NCI-H510A (cell line): ENCODE results near the gene INPP5A.

Source experiments
- DNase-seq: peaks from one replicate; lab custom pipeline; 2025; lab: John Stamatoyannopoulos, UW

INPP5A gene

DNA sequence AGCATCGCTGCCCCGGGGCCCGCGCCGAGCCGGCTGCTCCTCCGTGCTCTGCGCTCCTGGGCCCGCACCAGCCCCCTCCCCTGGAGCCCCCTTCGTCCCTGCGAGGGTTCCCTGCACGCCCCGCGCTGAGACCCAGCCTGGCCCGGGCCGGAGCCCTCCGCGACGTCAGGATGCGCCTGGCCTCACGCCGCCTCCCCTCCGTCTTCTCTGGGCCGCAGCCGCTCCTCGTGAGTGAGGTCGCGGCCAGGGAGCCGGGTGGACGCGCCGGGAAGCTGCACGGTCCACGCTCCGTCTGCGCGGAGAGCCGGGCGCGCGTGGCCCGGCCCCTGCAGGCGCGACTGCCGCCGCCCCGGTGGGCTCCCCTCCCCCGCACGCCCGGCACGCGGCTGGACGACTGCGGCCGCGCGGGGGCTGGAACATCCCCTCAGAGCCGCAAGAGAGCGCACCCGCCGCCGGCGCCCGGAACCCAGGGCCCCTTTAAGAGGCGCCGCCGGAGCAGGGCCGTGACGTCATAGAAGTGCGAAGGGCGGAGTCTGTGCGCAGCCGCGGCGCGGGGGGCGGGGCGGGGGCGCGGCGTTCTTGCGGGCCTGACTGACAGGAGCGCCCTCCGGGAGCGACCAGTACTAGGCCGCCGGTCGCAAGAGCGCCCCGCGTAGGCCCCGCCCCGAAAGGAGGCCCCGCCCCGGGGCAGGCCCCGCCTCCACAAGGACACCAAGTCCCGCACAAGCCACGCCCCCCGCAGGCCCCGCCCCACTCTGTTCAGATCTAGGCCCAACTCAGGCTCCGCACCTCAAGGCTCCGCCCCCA lies 507 bp upstream of the INPP5A start:
- no peak for DNase-seq

DNA sequence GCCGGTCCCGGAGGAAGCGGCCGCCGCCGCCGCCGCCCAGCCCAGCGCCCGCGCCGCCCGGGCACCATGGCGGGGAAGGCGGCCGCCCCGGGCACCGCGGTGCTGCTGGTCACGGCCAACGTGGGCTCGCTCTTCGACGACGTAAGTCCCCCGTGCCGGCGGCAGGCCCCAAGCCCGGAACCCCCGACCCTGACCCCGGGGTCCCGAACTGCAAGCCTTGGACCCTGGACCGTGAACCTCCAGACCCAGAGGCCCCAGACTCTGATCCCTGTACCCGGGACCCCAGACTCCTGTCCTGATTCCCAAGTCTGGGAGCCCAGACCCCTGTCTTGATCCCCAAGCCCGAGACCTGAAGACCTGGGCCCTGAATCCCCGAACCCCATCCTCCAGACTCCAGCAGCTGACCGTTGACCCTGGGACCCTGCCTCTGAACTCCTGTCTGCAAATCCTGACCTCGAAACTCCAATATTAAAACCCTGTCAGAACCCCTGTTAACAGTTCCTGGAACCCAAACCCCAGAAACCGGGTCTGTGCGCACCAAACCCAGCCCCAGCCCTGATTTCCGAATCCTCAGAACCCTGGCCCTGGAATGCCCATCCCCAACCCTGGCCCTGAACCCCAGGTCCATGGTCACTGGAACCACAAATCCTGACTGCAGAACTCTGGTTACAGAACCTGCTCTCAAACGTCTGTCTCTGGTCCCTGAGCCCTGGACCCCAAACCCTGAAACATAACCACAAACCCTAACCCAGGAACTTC lies 623 bp downstream of the INPP5A start:
- DNase-seq, result no peak

GRCh38 chr10:132538790-132539421 lies 1.3 kb downstream of the INPP5A start:
- DNase-seq, result no peak

- DNase-seq, result no peak
These were observed 1.8 kb downstream of the INPP5A start for GRCh38 chr10:132539431-132539839.

DNA sequence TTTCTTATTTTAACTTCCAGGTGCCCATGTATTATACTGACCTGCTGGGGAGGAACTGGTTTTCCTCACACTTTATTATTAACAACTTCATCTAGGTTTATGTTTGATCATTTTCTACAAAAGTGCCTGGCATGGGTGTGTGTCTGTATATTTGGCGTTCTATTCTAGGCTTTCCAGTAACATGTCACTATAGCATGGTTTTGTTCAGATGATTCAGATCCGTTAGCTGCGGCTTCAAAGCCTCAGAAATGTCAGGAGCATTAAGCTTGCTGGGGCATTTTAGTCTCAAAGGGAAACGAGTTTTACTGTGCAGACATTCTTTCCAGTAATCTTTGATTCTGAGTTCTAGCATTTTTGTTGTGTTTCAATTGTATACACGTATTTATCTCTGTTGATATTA lies 2.3 kb downstream of the INPP5A start:
- DNase-seq, result no peak

DNA sequence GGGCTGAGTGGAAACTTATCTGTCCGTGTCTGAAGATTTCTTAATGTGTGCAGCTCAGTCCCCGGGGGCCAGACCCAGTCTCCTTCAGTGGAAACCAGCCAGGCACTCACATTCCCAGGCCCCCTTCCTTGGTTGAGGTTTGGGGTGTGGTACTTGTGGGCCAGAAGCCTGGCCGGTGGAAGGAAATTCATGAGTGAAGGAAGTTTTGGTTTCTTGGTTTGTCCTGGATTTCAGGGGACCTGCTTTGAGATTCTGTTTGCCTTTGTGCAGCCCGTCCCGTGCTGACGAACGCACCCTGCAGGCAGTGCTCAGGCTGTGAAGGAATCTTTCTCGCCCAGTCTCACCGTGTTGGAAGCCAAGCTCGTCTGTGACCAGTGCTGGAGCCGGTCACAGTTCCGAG lies 2.9 kb downstream of the INPP5A start:
- no peak for DNase-seq

GRCh38 chr10:132541129-132541528 lies 3.5 kb downstream of the INPP5A start:
- no peak for DNase-seq

GRCh38 chr10:132541601-132542011 lies 4.0 kb downstream of the INPP5A start:
- no peak for DNase-seq

- no peak for DNase-seq
These were observed 4.6 kb downstream of the INPP5A start for GRCh38 chr10:132542086-132542775.

- DNase-seq, result no peak
These were observed 5.2 kb downstream of the INPP5A start for GRCh38 chr10:132542819-132543218.

- DNase-seq, result no peak
These were observed 6.5 kb downstream of the INPP5A start for GRCh38 chr10:132543916-132544743.

- DNase-seq, result no peak
These were observed 7.4 kb downstream of the INPP5A start for GRCh38 chr10:132544744-132545658.

DNA sequence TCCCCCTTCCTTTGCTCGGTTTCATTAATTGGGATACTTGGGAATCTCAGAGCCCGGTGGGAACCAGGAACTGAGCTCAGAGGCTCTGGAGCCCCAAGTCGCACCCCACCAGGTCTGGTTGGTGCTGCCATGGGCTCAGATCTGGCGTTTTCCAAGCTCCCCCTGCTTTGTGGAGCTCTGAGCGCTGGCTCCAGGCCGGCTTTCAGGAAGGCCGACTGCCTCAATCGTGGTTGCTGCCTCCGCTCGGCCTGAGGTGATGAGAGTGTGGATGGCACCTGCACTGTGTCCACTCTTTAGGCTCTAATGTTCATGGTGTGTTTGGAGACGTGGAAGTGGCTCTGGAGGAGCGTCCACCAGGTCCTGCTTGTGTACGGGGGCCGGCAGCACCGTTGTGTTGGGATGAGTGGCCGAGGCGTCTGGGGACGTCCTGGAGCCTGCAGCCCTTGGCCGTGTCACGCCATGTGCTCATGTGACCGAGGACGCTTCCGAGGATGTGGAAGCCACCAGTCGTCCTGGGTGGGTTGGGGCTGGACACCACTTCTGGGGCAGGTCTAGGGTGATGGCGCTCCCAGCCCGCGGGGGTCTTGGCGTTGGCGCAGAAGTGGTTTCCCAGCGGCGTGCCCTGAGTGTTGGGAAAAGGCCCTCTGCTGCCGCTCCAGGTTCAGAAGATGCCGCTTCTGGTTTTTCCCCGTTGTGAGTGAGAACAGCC lies 8.2 kb downstream of the INPP5A start:
- DNase-seq, result no peak

DNA sequence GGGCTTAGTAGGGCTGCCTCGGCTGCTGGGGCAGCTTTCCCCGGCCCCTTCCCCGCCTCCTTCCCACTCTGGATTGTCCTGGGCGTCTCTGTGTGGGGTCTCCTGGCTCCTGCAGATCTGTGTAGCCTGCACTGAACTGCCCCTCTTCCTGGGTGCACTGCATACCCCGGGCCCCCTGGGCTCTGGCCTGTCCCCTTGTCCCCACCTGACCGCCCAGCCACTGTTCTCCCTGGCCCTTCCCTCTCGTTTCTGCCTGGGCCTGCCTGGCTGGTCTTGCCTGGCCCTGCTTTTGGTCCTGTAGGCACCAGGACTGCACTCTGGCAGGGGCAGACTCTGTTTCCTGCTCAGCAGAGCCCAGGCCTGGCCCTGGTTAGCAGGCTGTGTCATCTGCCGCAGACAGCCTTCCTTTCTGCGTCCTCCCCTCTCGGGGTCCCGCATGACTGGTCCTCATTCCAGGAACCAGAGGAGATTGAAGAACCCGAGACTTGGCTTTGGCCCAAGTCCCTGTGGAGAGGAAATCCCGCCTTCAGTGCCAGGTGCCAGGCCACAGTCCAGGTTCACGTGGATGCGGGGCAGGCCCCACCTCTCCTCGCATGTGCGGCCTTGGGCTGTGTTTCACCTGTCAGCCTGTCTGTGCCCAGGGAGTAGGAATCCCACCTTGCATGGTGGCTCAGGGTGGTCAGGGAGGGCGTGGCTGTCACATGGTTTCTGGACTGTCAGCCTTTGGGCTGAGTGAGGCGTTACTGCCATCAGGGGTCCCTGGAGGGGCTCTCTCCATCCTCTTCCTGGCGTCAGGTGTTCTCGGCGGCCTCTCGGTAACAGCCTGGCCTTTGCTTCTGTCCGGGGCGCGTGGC lies 9.2 kb downstream of the INPP5A start:
- no peak for DNase-seq

DNA sequence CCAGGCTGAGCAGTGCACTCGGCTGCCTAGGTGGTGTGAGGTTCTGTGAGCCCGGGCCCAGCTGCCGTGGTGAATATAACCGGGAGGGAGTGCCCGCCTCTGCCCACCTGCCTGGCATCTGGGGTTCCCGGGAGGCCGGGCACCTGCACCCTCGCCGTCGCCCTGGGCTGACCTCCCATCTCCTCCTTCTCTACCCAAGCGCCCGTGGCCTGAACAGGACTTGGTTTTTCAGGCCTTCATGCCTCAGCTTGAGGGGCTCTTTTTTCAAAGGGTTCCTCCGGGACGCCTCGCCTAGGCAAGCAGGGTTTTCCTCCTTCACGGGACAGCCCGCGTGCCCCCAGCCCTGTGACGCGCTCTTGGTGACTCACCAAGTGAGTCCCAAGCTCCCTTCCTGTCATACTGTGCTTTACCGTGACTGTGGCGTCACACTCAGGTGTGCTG lies 9.9 kb downstream of the INPP5A start:
- no peak for DNase-seq

DNA sequence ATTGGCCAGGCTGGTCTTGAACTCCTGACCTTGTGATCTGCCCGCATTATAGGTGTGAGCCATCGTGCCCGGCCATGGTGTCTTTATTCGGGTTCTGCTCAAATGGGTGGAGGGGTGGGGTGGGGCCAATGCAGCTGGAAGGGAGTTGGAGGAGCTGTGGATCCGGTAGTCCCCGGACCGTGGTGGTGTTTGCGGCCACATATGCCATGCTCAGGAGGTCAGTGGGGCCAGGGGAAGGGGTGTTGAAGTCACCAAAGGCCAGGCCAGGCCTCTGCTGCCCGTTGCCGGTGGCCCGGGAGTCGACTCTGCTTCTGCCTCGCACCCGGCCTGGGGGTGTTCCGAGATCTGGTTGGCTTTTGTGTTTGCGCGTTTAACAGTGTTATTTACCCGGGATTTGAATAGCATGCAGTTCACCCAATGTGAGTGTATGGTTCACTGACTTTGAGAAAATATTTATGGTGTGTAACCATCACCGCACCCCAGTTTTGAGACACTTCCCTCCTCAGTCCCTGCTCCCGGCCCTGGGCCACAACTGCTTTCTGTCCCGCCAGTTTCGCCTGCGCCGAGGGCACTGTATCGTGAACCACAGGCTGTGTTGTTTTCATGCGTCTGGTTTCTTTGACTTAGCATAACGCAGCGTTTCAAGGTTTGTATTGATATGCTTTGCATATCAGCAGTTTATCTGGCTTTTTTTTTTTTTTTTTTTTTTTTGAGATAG lies 10.7 kb downstream of the INPP5A start:
- DNase-seq, result no peak

GRCh38 chr10:132548869-132549268 lies 11.3 kb downstream of the INPP5A start:
- DNase-seq, result no peak

DNA sequence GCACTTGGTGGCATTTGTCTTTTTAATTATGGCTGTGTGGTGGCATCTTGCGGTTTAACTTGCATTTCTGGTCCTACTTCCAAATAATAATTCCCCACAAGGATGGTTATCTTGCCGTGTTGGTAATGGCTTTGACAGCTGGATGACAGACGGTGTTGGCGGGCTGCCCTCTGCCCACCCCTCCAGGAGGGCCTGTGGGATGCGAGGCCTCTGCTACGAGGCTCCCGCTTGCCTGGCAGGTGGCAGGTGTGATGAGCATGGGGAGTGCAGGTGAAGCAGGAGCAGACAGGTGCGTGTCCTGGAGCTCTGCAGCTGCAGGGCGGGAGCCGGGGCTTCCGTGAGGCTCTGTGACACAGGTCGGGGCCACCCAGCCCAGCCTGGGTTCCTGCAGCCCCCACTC lies 11.8 kb downstream of the INPP5A start:
- no peak for DNase-seq
